H9 (cell line): ENCODE results near the gene ROBO1. TPM values are rescaled to one million over a fixed set of nuclear protein-coding genes. Genes with fewer than 3 reads are reported as not detected.
A peak's percentile ranks its signal among the peaks of the same experiment; 100 is the strongest.

Experiments used
- DNase-seq: peaks from one replicate; pipeline ENCODE4 v3.0.0-alpha.2; 2017
- H2AFZ ChIP-seq: one replicate; pipeline ENCODE4 v1.6.1; 2013; ENCODE audit warnings: mild to moderate bottlenecking, low read length, control low read depth, moderate library complexity
- H2AK5ac ChIP-seq: 2 replicates; pipeline ENCODE4 v1.6.1; 2013; ENCODE audit warnings: low read length, control low read depth, mixed read lengths; ENCODE audit not compliant: insufficient read length
- H2BK120ac ChIP-seq: one replicate; pipeline ENCODE4 v1.6.1; 2013; ENCODE audit warnings: low read depth, mild to moderate bottlenecking, low read length, control low read depth, inconsistent platforms; ENCODE audit not compliant: poor library complexity, severe bottlenecking
- H2BK12ac ChIP-seq: 2 replicates; pipeline ENCODE4 v1.6.1; 2013; ENCODE audit warnings: low read length, control low read depth, mixed read lengths, low read depth; ENCODE audit not compliant: insufficient read length
- H2BK15ac ChIP-seq: 2 replicates; pipeline ENCODE4 v1.6.1; 2013; ENCODE audit warnings: low read depth, low read length, control low read depth
- H2BK20ac ChIP-seq: one replicate; pipeline ENCODE4 v1.6.1; 2013; ENCODE audit warnings: low read depth, mild to moderate bottlenecking, low read length, control low read depth, inconsistent platforms; ENCODE audit not compliant: poor library complexity, severe bottlenecking
- H2BK5ac ChIP-seq: 2 replicates; pipeline ENCODE4 v1.6.1; 2013; ENCODE audit warnings: low read length, control low read depth, mixed read lengths; ENCODE audit not compliant: insufficient read length
- H3K14ac ChIP-seq: 2 replicates; pipeline ENCODE4 v1.6.1; 2013; ENCODE audit warnings: low read length, control low read depth; ENCODE audit not compliant: insufficient read depth
- H3K18ac ChIP-seq: 2 replicates; pipeline ENCODE4 v1.6.1; 2013; ENCODE audit warnings: low read depth, mild to moderate bottlenecking, mixed read lengths, low read length, control low read depth; ENCODE audit not compliant: insufficient read length
- H3K23ac ChIP-seq: 2 replicates; pipeline ENCODE4 v1.6.1; 2013; ENCODE audit warnings: low read length, control low read depth, mixed read lengths, low read depth; ENCODE audit not compliant: insufficient read length
- H3K23me2 ChIP-seq: 2 replicates; pipeline ENCODE4 v1.6.1; 2013; ENCODE audit warnings: low read depth, mild to moderate bottlenecking, mixed read lengths, low read length, control low read depth; ENCODE audit not compliant: insufficient read length, poor library complexity, severe bottlenecking
- H3K27ac ChIP-seq: 2 replicates; pipeline ENCODE4 v1.5.1; 2013; ENCODE audit warnings: low read length, control low read depth, mixed read lengths, low read depth; ENCODE audit not compliant: insufficient read length
- H3K27me3 ChIP-seq: 2 replicates; pipeline ENCODE4 v1.6.1; 2013; ENCODE audit warnings: low read length, control low read depth, inconsistent platforms; ENCODE audit not compliant: insufficient read depth
- H3K4ac ChIP-seq: 2 replicates; pipeline ENCODE4 v1.6.1; 2013; ENCODE audit warnings: low read depth, mild to moderate bottlenecking, control low read depth, inconsistent platforms, low read length, moderate library complexity
- H3K4me1 ChIP-seq: 2 replicates; pipeline ENCODE4 v1.6.1; 2013; ENCODE audit warnings: low read length, control low read depth, inconsistent platforms; ENCODE audit not compliant: insufficient read depth
- H3K4me2 ChIP-seq: 2 replicates; pipeline ENCODE4 v1.6.1; 2013; ENCODE audit warnings: low read length, control low read depth, mixed read lengths; ENCODE audit not compliant: insufficient read length, insufficient read depth
- H3K56ac ChIP-seq: 2 replicates; pipeline ENCODE4 v1.6.1; 2013; ENCODE audit warnings: low read depth, mild to moderate bottlenecking, mixed read lengths, low read length, control low read depth; ENCODE audit not compliant: insufficient read length
- H3K79me1 ChIP-seq: 2 replicates; pipeline ENCODE4 v1.6.1; 2013; ENCODE audit warnings: low read depth, mild to moderate bottlenecking, moderate library complexity, low read length, control low read depth, inconsistent platforms; ENCODE audit not compliant: insufficient read depth, poor library complexity, severe bottlenecking
- H3K79me2 ChIP-seq: 2 replicates; pipeline ENCODE4 v1.6.1; 2013; ENCODE audit warnings: low read length, control low read depth, inconsistent platforms; ENCODE audit not compliant: insufficient read depth
- H3K9ac ChIP-seq: 2 replicates; pipeline ENCODE4 v1.6.1; 2013; ENCODE audit warnings: low read length, control low read depth, mixed read lengths; ENCODE audit not compliant: insufficient read length; ENCODE audit errors: extremely low read depth
- H3K9me3 ChIP-seq: one replicate; pipeline ENCODE4 v1.6.1; 2013; ENCODE audit warnings: low read depth, low read length, inconsistent platforms; ENCODE audit not compliant: control insufficient read depth
- H3T11ph ChIP-seq: one replicate; pipeline ENCODE4 v1.6.1; 2013; ENCODE audit warnings: mild to moderate bottlenecking, low read length, control low read depth, inconsistent platforms
- H4K20me1 ChIP-seq: one replicate; pipeline ENCODE4 v1.6.1; 2013; ENCODE audit not compliant: control insufficient read depth, insufficient read length, insufficient read depth
- H4K5ac ChIP-seq: 2 replicates; pipeline ENCODE4 v1.6.1; 2013; ENCODE audit warnings: low read depth, mild to moderate bottlenecking, mixed read lengths, low read length, control low read depth; ENCODE audit not compliant: insufficient read length
- H4K8ac ChIP-seq: replicated peaks from 2 replicates; pipeline ENCODE4 v1.6.1; 2013; ENCODE audit warnings: low read length, control low read depth, mixed read lengths, low read depth; ENCODE audit not compliant: insufficient read length
- H4K91ac ChIP-seq: 2 replicates; pipeline ENCODE4 v1.6.1; 2013; ENCODE audit warnings: low read depth, mild to moderate bottlenecking, moderate library complexity, mixed read lengths, low read length, control low read depth; ENCODE audit not compliant: insufficient read length
- H3K27ac Mint-ChIP-seq, 3 experiments: 2 replicates in 2 of 3; 3 replicates in 1 of 3; pipeline ENCODE4 v1.8.0; 2020 to 2021; ENCODE audit warnings: mixed read lengths in 3 of 3, mild to moderate bottlenecking in 1 of 3, moderate library complexity in 1 of 3
- H3K27me3 Mint-ChIP-seq: 2 replicates; pipeline ENCODE4 v1.8.0; 2021; ENCODE audit warnings: low read depth, mild to moderate bottlenecking, moderate library complexity, mixed read lengths
- H3K36me3 Mint-ChIP-seq, 3 experiments: 2 replicates in 2 of 3; 3 replicates in 1 of 3; pipeline ENCODE4 v1.8.0; 2020 to 2021; ENCODE audit warnings: low read depth in 3 of 3, mixed read lengths in 3 of 3; ENCODE audit not compliant: insufficient read depth in 1 of 3
- H3K4me1 Mint-ChIP-seq, 2 experiments: 2 replicates each; pipeline ENCODE4 v1.8.0; 2020; ENCODE audit warnings: mixed read lengths in 2 of 2
- H3K4me3 Mint-ChIP-seq, 2 experiments: 2 replicates in 1 of 2; 3 replicates in 1 of 2; pipeline ENCODE4 v1.8.0; 2020 to 2021; ENCODE audit warnings: mild to moderate bottlenecking in 2 of 2, mixed read lengths in 2 of 2, moderate library complexity in 1 of 2
- H3K9me3 Mint-ChIP-seq, 2 experiments: 2 replicates in 1 of 2; 3 replicates in 1 of 2; pipeline ENCODE4 v1.8.0; 2020; ENCODE audit warnings: mild to moderate bottlenecking in 2 of 2, mixed read lengths in 2 of 2, moderate library complexity in 1 of 2
- WGBS: extraction: QIAGEN DNeasy Blood & Tissue Kit; methylation state at CpG from one replicate; pipeline ENCODE4 v1.1.7; 2013; ENCODE audit warnings: missing lambda C conversion rate, low lambda C conversion rate, mixed read lengths; ENCODE audit not compliant: insufficient read length; ENCODE audit errors: extremely low coverage; 5-methylcytosine and 5-hydroxymethylcytosine counted together
- total RNA-seq: library from RNA; stranded (reverse); gene quantifications from 2 replicates; pipeline ENCODE4 v1.2.1, GENCODE V29; 2021
- TF ChIP-seq, protein P1 (sequence below): fragments of 200-600 bp; sonication (generic); conservative IDR thresholded peaks from 3 replicates; pipeline ENCODE4 v1.8.0; 2021; ENCODE audit warnings: antibody characterized with exemption, mild to moderate bottlenecking

Gene ROBO1
- total RNA-seq, 1 experiment from 2014 or later: 62.7 TPM

- peaks cover 16% of the 10 kb centered on the region; the same call in 1 of the 2 replicates for H3K79me2 ChIP-seq
Observed at GRCh38 chr3:79018265-79018664, 749.5 kb downstream of the ROBO1 start.

More at GRCh38 chr3:79018265-79018664, 749.5 kb downstream of the ROBO1 start:
- H3K27me3 ChIP-seq: no peaks in the 10 kb centered on the region
- H2AFZ ChIP-seq: no peak overlapping the region
- WGBS: no CpG with 5 or more reads among the region's 15 CpGs
- H3K27ac ChIP-seq: no peak overlapping the region
- Mint-ChIP-seq H3K27ac (no peak overlapping the region), H3K36me3 (no peaks in the 10 kb centered on the region; a peak in 1 of 7 replicates), H3K27me3 (no peaks in the 10 kb centered on the region; the same call in 1 of the 2 replicates), H3K9me3 (no peaks in the 10 kb centered on the region; a peak in 1 of 5 replicates), H3K4me1 (peaks cover 26 to 34% of the 10 kb centered on the region in 2 experiments), H3K4me3 (no peak overlapping the region)
- H3K18ac ChIP-seq: no peak overlapping the region
- no peak for DNase-seq
- H2BK120ac ChIP-seq: no peak overlapping the region
- H2BK12ac ChIP-seq: no peak overlapping the region
- H3K23ac ChIP-seq: no peak overlapping the region
- H3K4ac ChIP-seq: no peak overlapping the region
- no peak overlapping the region for H4K5ac ChIP-seq
- H2BK20ac ChIP-seq: no peak overlapping the region
- no peaks in the 10 kb centered on the region for H4K20me1 ChIP-seq
- no peak overlapping the region for H2BK15ac ChIP-seq
- peaks cover 11% of the 10 kb centered on the region for H3K23me2 ChIP-seq
- H3K4me2 ChIP-seq: peak overlapping the region; percentile 65
- no peak overlapping the region for H4K8ac ChIP-seq
- no peak overlapping the region for H2AK5ac ChIP-seq
- H4K91ac ChIP-seq: no peak overlapping the region
- H3K79me1 ChIP-seq: no peaks in the 10 kb centered on the region
- peak overlapping the region; percentile 96 for H3K9ac ChIP-seq
- no peak overlapping the region for H3K56ac ChIP-seq
- TF ChIP-seq, protein P1, sequence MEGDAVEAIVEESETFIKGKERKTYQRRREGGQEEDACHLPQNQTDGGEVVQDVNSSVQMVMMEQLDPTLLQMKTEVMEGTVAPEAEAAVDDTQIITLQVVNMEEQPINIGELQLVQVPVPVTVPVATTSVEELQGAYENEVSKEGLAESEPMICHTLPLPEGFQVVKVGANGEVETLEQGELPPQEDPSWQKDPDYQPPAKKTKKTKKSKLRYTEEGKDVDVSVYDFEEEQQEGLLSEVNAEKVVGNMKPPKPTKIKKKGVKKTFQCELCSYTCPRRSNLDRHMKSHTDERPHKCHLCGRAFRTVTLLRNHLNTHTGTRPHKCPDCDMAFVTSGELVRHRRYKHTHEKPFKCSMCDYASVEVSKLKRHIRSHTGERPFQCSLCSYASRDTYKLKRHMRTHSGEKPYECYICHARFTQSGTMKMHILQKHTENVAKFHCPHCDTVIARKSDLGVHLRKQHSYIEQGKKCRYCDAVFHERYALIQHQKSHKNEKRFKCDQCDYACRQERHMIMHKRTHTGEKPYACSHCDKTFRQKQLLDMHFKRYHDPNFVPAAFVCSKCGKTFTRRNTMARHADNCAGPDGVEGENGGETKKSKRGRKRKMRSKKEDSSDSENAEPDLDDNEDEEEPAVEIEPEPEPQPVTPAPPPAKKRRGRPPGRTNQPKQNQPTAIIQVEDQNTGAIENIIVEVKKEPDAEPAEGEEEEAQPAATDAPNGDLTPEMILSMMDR: no peak
- no peak overlapping the region for H3K14ac ChIP-seq
- H3T11ph ChIP-seq: no peak overlapping the region
- no peak overlapping the region for H2BK5ac ChIP-seq
- peaks cover 4% of the 10 kb centered on the region; the same call in 1 of the 2 replicates for H3K4me1 ChIP-seq
- no peaks in the 10 kb centered on the region for H3K9me3 ChIP-seq
